ENCODE results near the gene KCNH2.

The KCNH2 gene

GRCh38 chr7:150942591-150943452, 35.3 kb downstream of the KCNH2 start:
- H3K27me3 ChIP-seq (ENCODE audit: control insufficient read depth, insufficient read depth, low read length), result peaks cover 15% of the 10 kb centered on the region
- H3K36me3 ChIP-seq (ENCODE audit: control insufficient read depth, insufficient read depth, low read length), result no peaks in the 10 kb centered on the region
- no peak overlapping the region for H3K9ac ChIP-seq (ENCODE audit: low read depth, low read length)
- H3K4me3 ChIP-seq (ENCODE audit: low read depth, low read length), result no peak overlapping the region
- no peak overlapping the region for H3K27ac ChIP-seq (ENCODE audit: low read depth, low read length)
- no peaks in the 10 kb centered on the region for H3K9me3 ChIP-seq (ENCODE audit: control insufficient read depth, insufficient read depth, low read length)
- peaks cover 1% of the 10 kb centered on the region; the same call in 1 of the 2 replicates for H3K4me1 ChIP-seq (ENCODE audit: control insufficient read depth, insufficient read depth, low read length)

GRCh38 chr7:150942001-150942590, 36.0 kb downstream of the KCNH2 start:
- Histone ChIP-seq H3K27me3 (ENCODE audit: control insufficient read depth, insufficient read depth, low read length) (peaks cover 14% of the 10 kb centered on the region), H3K9ac (ENCODE audit: low read depth, low read length) (no peak overlapping the region), H3K36me3 (ENCODE audit: control insufficient read depth, insufficient read depth, low read length) (no peaks in the 10 kb centered on the region), H3K4me1 (ENCODE audit: control insufficient read depth, insufficient read depth, low read length) (no peaks in the 10 kb centered on the region), H3K9me3 (ENCODE audit: control insufficient read depth, insufficient read depth, low read length) (no peaks in the 10 kb centered on the region), H3K27ac (ENCODE audit: low read depth, low read length) (no peak overlapping the region), H3K4me3 (ENCODE audit: low read depth, low read length) (no peak overlapping the region)

- H3K4me1 ChIP-seq (ENCODE audit: control insufficient read depth, insufficient read depth, low read length), result no peaks in the 10 kb centered on the region
- no peaks in the 10 kb centered on the region for H3K9me3 ChIP-seq (ENCODE audit: control insufficient read depth, insufficient read depth, low read length)
- H3K36me3 ChIP-seq (ENCODE audit: control insufficient read depth, insufficient read depth, low read length), result no peaks in the 10 kb centered on the region
- peaks cover 11% of the 10 kb centered on the region for H3K27me3 ChIP-seq (ENCODE audit: control insufficient read depth, insufficient read depth, low read length)
- no peak overlapping the region for H3K27ac ChIP-seq (ENCODE audit: low read depth, low read length)
- H3K4me3 ChIP-seq (ENCODE audit: low read depth, low read length), result no peak overlapping the region
- H3K9ac ChIP-seq (ENCODE audit: low read depth, low read length), result no peak overlapping the region
Measured at GRCh38 chr7:150941351-150942000, 36.6 kb downstream of the KCNH2 start.

- H3K4me3 ChIP-seq (ENCODE audit: low read depth, low read length), result no peak overlapping the region
- H3K27me3 ChIP-seq (ENCODE audit: control insufficient read depth, insufficient read depth, low read length), result 0 out of 2 replicates have a peak, but pooled peaks cover 4% of the 10 kb centered on the region
- no peaks in the 10 kb centered on the region for H3K36me3 ChIP-seq (ENCODE audit: control insufficient read depth, insufficient read depth, low read length)
- no peaks in the 10 kb centered on the region for H3K4me1 ChIP-seq (ENCODE audit: control insufficient read depth, insufficient read depth, low read length)
- no peak overlapping the region for H3K9ac ChIP-seq (ENCODE audit: low read depth, low read length)
- no peaks in the 10 kb centered on the region for H3K9me3 ChIP-seq (ENCODE audit: control insufficient read depth, insufficient read depth, low read length)
- no peak overlapping the region for H3K27ac ChIP-seq (ENCODE audit: low read depth, low read length)
Measured at GRCh38 chr7:150940431-150941102, 37.6 kb downstream of the KCNH2 start.

- no peak overlapping the region for H3K9ac ChIP-seq (ENCODE audit: low read depth, low read length)
- no peak overlapping the region for H3K27ac ChIP-seq (ENCODE audit: low read depth, low read length)
Measured at GRCh38 chr7:150939466-150939865, 38.7 kb downstream of the KCNH2 start.

GRCh38 chr7:150939052-150939451, 39.1 kb downstream of the KCNH2 start:
- Histone ChIP-seq H3K36me3 (ENCODE audit: control insufficient read depth, insufficient read depth, low read length) (no peaks in the 10 kb centered on the region), H3K4me1 (ENCODE audit: control insufficient read depth, insufficient read depth, low read length) (no peaks in the 10 kb centered on the region), H3K27me3 (ENCODE audit: control insufficient read depth, insufficient read depth, low read length) (0 out of 2 replicates have a peak, but pooled peaks cover 4% of the 10 kb centered on the region), H3K27ac (ENCODE audit: low read depth, low read length) (no peak overlapping the region), H3K9ac (ENCODE audit: low read depth, low read length) (no peak overlapping the region), H3K9me3 (ENCODE audit: control insufficient read depth, insufficient read depth, low read length) (no peaks in the 10 kb centered on the region), H3K4me3 (ENCODE audit: low read depth, low read length) (no peak overlapping the region)

More at GRCh38 chr7:150939466-150939865, 38.7 kb downstream of the KCNH2 start:
- H3K27me3 ChIP-seq (ENCODE audit: control insufficient read depth, insufficient read depth, low read length), result 0 out of 2 replicates have a peak, but pooled peaks cover 4% of the 10 kb centered on the region
- H3K9me3 ChIP-seq (ENCODE audit: control insufficient read depth, insufficient read depth, low read length), result no peaks in the 10 kb centered on the region
- no peaks in the 10 kb centered on the region for H3K4me1 ChIP-seq (ENCODE audit: control insufficient read depth, insufficient read depth, low read length)
- H3K36me3 ChIP-seq (ENCODE audit: control insufficient read depth, insufficient read depth, low read length), result no peaks in the 10 kb centered on the region
- H3K4me3 ChIP-seq (ENCODE audit: low read depth, low read length), result no peak overlapping the region

GRCh38 chr7:150938566-150938965, 39.6 kb downstream of the KCNH2 start:
- H3K4me3 ChIP-seq (ENCODE audit: low read depth, low read length), result no peak overlapping the region
- H3K4me1 ChIP-seq (ENCODE audit: control insufficient read depth, insufficient read depth, low read length), result no peaks in the 10 kb centered on the region
- no peak overlapping the region for H3K27ac ChIP-seq (ENCODE audit: low read depth, low read length)
- H3K27me3 ChIP-seq (ENCODE audit: control insufficient read depth, insufficient read depth, low read length), result 0 out of 2 replicates have a peak, but pooled peaks cover 4% of the 10 kb centered on the region
- no peaks in the 10 kb centered on the region for H3K9me3 ChIP-seq (ENCODE audit: control insufficient read depth, insufficient read depth, low read length)
- H3K36me3 ChIP-seq (ENCODE audit: control insufficient read depth, insufficient read depth, low read length), result no peaks in the 10 kb centered on the region
- no peak overlapping the region for H3K9ac ChIP-seq (ENCODE audit: low read depth, low read length)

- H3K9me3 ChIP-seq (ENCODE audit: control insufficient read depth, insufficient read depth, low read length), result no peaks in the 10 kb centered on the region
- 0 out of 2 replicates have a peak, but pooled peaks cover 4% of the 10 kb centered on the region for H3K27me3 ChIP-seq (ENCODE audit: control insufficient read depth, insufficient read depth, low read length)
- H3K36me3 ChIP-seq (ENCODE audit: control insufficient read depth, insufficient read depth, low read length), result no peaks in the 10 kb centered on the region
- no peaks in the 10 kb centered on the region for H3K4me1 ChIP-seq (ENCODE audit: control insufficient read depth, insufficient read depth, low read length)
- no peak overlapping the region for H3K27ac ChIP-seq (ENCODE audit: low read depth, low read length)
- H3K4me3 ChIP-seq (ENCODE audit: low read depth, low read length), result no peak overlapping the region
- H3K9ac ChIP-seq (ENCODE audit: low read depth, low read length), result no peak overlapping the region
Measured at GRCh38 chr7:150937848-150938561, 40.1 kb downstream of the KCNH2 start.

GRCh38 chr7:150936018-150936417, 42.1 kb downstream of the KCNH2 start:
- Histone ChIP-seq H3K36me3 (ENCODE audit: control insufficient read depth, insufficient read depth, low read length) (no peaks in the 10 kb centered on the region), H3K27ac (ENCODE audit: low read depth, low read length) (no peak overlapping the region), H3K27me3 (ENCODE audit: control insufficient read depth, insufficient read depth, low read length) (0 out of 2 replicates have a peak, but pooled peaks cover 4% of the 10 kb centered on the region), H3K4me3 (ENCODE audit: low read depth, low read length) (no peak overlapping the region), H3K9me3 (ENCODE audit: control insufficient read depth, insufficient read depth, low read length) (no peaks in the 10 kb centered on the region), H3K4me1 (ENCODE audit: control insufficient read depth, insufficient read depth, low read length) (no peaks in the 10 kb centered on the region), H3K9ac (ENCODE audit: low read depth, low read length) (no peak overlapping the region)

- Histone ChIP-seq H3K27ac (ENCODE audit: low read depth, low read length) (no peak overlapping the region), H3K9ac (ENCODE audit: low read depth, low read length) (no peak overlapping the region), H3K9me3 (ENCODE audit: control insufficient read depth, insufficient read depth, low read length) (no peaks in the 10 kb centered on the region), H3K4me1 (ENCODE audit: control insufficient read depth, insufficient read depth, low read length) (no peaks in the 10 kb centered on the region), H3K36me3 (ENCODE audit: control insufficient read depth, insufficient read depth, low read length) (no peaks in the 10 kb centered on the region), H3K27me3 (ENCODE audit: control insufficient read depth, insufficient read depth, low read length) (0 out of 2 replicates have a peak, but pooled peaks cover 4% of the 10 kb centered on the region), H3K4me3 (ENCODE audit: low read depth, low read length) (no peak overlapping the region)
Measured at GRCh38 chr7:150935149-150935548, 43.0 kb downstream of the KCNH2 start.
